Esophagus muscularis mucosa (tissue), 4 donors: ENCODE data around the gene CRYBA2. TPM values are rescaled to one million over a fixed set of nuclear protein-coding genes. Genes with fewer than 3 reads are reported as not detected.

Experiments used
- DNase-seq: peaks from one replicate; pipeline ENCODE4 v3.0.0-alpha.2; 2017; ENCODE audit errors: extremely low spot score
- H3K27ac ChIP-seq, 4 donors: fragments of 200-600 bp; sonication (generic); replicated peaks in 1 of 4; 1 replicate in 3 of 4; 2 replicates in 1 of 4; pipeline ENCODE4 v1.5.1; 2016 to 2019; ENCODE audit warnings: mild to moderate bottlenecking in 1 of 4
- H3K27me3 ChIP-seq, 4 donors: fragments of 200-600 bp; sonication (generic); one replicate each; pipeline versions ENCODE4 v1.5.1 to v1.6.0; 2016 to 2019
- H3K36me3 ChIP-seq, 4 donors: fragments of 200-600 bp; sonication (generic); one replicate each; pipeline ENCODE4 v1.5.1; 2016 to 2019
- H3K4me1 ChIP-seq, 4 donors: fragments of 200-600 bp; sonication (generic); one replicate each; pipeline ENCODE4 v1.5.1; 2016 to 2019
- H3K4me3 ChIP-seq, 4 donors: fragments of 200-600 bp; sonication (generic); 1 replicate in 2 of 4; 2 replicates in 2 of 4; pipeline ENCODE4 v1.5.1; 2016 to 2019; ENCODE audit warnings: mild to moderate bottlenecking in 4 of 4, moderate library complexity in 1 of 4
- H3K9me3 ChIP-seq, 4 donors: fragments of 200-600 bp; sonication (generic); 1 replicate in 3 of 4; 2 replicates in 1 of 4; pipeline ENCODE4 v1.5.1; 2016 to 2019
- EP300 ChIP-seq: sonication (generic); formaldehyde crosslinking; IDR thresholded peaks from one replicate; pipeline ENCODE4 v1.6.1; 2017; ENCODE audit warnings: antibody characterized with exemption
- POLR2A ChIP-seq: fragments of 450-650 bp; IDR thresholded peaks from one replicate; pipeline ENCODE4 v1.6.1; 2017; ENCODE audit warnings: antibody characterized with exemption, moderate library complexity, mild to moderate bottlenecking, low read depth
- POLR2AphosphoS5 ChIP-seq, 2 donors: sonication (generic); formaldehyde crosslinking; IDR thresholded peaks; one replicate each; pipeline ENCODE4 v1.6.1; 2017; ENCODE audit warnings: antibody characterized with exemption in 2 of 2
- WGBS: methylation state at CpG from one replicate; pipeline ENCODE4 v1.1.5; 2018; 5-methylcytosine and 5-hydroxymethylcytosine counted together
- intact Hi-C: fragments of 100-400 bp; cut with DNase I; formaldehyde crosslinking; loops from one replicate; pipeline ENCODE4 v1.15.1; 2023
- total RNA-seq, 4 donors: library from RNA; depleted of rRNA; stranded (reverse); fragments of >200 nt; gene quantifications; one replicate each; pipeline versions ENCODE4 v1.1.0 to v1.2.1, GENCODE V29; 2016
- TF ChIP-seq, protein P1 (sequence below), 3 experiments: fragments of 200-600 bp in 2 of 3; fragments of 450-650 bp in 1 of 3; sonication (generic) in 2 of 3; IDR thresholded peaks; one replicate each; pipeline ENCODE4 v1.5.1; 2017 to 2019; ENCODE audit warnings: antibody characterized with exemption in 3 of 3, mild to moderate bottlenecking in 2 of 3, moderate library complexity in 1 of 3

The CRYBA2 gene
- total RNA-seq, 4 donors from 2014 or later: not detected

DNA sequence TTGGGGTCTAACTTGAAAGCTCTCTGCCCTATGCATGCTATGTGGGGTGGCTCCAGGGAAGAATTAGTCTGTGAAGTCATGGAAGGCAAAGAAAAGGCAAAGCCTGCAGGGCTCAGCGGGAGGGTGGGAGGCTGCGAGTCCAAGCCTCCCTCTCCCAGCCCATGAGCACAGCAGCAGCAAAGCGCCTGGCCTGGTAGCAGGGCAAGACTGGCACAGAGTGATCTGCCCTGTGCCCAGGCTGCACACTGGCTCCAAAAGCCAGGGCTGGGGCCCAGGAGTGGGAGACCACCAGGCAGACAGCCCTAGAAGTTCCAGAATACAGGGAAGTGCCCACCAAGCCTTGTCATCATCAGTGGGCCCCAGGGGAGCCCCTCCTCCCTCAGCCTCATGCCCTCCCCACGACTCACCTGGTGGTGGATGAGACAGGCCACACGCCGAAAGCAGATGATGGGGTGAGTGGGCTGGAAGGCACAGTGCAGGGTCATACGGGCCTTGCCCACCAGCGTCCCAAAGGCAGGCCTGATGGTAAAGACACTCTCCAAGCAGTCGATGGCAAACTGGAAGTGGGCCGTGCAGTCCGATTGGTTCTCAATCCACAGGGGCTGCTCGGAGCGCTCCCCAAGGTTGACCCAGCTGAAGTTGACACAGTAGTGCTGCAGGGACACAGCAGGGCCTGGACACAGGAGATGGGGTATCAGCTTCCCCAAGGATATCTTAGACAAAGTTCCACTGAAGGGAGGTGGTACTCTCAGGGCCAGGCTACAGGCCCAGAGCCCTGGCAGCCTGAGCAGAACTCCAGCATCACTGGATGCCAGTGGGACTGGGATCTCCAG, 36.0 kb upstream of the CRYBA2 start:
- H3K27me3 ChIP-seq: peaks cover 0 to 65% (median 9%) of the 10 kb centered on the region in 4 donors
- H3K27ac ChIP-seq: no peak overlapping the region
- H3K9me3 ChIP-seq: no peaks in the 10 kb centered on the region
- no peak overlapping the region for H3K4me3 ChIP-seq
- TF ChIP-seq EP300 (no peak), POLR2AphosphoS5 (IDR thresholded peaks at IDR 0.05) (no peak)
- TF ChIP-seq, protein P1, sequence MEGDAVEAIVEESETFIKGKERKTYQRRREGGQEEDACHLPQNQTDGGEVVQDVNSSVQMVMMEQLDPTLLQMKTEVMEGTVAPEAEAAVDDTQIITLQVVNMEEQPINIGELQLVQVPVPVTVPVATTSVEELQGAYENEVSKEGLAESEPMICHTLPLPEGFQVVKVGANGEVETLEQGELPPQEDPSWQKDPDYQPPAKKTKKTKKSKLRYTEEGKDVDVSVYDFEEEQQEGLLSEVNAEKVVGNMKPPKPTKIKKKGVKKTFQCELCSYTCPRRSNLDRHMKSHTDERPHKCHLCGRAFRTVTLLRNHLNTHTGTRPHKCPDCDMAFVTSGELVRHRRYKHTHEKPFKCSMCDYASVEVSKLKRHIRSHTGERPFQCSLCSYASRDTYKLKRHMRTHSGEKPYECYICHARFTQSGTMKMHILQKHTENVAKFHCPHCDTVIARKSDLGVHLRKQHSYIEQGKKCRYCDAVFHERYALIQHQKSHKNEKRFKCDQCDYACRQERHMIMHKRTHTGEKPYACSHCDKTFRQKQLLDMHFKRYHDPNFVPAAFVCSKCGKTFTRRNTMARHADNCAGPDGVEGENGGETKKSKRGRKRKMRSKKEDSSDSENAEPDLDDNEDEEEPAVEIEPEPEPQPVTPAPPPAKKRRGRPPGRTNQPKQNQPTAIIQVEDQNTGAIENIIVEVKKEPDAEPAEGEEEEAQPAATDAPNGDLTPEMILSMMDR (IDR thresholded peaks at IDR 0.05): no peak
- 75% methylated on average over 8 of the region's 13 CpGs for WGBS
- H3K36me3 ChIP-seq: no peaks in the 10 kb centered on the region
- intact Hi-C loops: no loop called here
- DNase-seq: no peak
- H3K4me1 ChIP-seq: no peaks in the 10 kb centered on the region

DNA sequence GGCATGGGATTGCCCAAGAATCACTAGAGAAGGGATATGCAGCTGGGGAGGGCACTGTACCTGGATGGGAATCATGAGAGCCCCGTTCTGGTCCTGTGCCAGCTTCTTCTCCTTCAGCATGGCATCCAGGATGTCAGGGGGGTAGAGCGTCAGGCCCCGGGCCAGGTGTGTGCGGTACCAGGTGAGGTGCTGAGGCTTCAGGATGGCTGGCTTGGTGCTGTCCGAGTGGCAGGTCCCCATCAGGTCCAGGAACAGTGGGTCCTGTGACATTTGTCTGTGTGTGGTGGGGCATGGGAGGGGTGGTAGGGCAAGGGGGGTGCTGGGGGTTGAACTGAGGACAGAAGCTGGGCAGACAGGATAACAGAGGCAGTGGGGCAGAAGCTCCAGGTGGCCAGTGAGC, 34.9 kb upstream of the CRYBA2 start:
- H3K4me1 ChIP-seq: no peaks in the 10 kb centered on the region
- H3K27ac ChIP-seq: no peak overlapping the region
- H3K9me3 ChIP-seq: no peaks in the 10 kb centered on the region
- H3K36me3 ChIP-seq: no peaks in the 10 kb centered on the region
- intact Hi-C loops: no loop called here
- 66% methylated on average over 3 of the region's 5 CpGs for WGBS
- peaks cover 0 to 74% (median 9%) of the 10 kb centered on the region in 4 donors for H3K27me3 ChIP-seq
- DNase-seq: no peak
- no peak for TF ChIP-seq POLR2AphosphoS5 (IDR thresholded peaks at IDR 0.05)
- no peak for TF ChIP-seq EP300
- TF ChIP-seq POLR2A: no peak
- TF ChIP-seq, protein P1 (IDR thresholded peaks at IDR 0.05): no peak
- no peak overlapping the region for H3K4me3 ChIP-seq

DNA sequence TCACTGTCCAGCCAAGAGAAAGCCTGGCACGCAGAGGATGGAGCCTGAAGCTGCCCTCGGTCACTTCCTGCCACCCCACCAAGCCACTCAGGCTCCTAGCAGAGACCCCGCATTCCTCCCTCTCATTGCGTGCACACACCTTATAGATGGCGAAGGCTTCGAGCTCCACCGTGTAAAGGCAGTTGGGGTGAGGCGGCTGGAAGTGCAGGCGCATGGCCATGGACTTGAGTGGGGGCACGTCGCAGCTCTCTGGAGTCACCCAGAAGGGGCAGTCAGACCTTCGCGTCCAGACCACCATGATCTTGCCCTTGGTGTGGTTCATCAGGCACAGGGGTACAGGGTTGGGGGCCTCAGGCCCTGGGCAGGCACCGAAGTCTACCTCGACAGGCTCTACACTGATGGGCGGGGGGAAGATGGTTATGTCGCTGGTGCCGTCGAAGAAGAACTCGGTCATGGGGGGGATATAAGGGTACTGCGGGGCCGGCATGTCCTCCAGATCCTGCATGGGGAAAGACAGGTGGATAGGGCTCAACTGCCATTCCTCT, 34.4 kb upstream of the CRYBA2 start:
- H3K9me3 ChIP-seq: no peaks in the 10 kb centered on the region
- intact Hi-C loops: no loop called here
- no peak for DNase-seq
- no peaks in the 10 kb centered on the region for H3K4me1 ChIP-seq
- no peak overlapping the region for H3K4me3 ChIP-seq
- H3K27me3 ChIP-seq: peaks cover 0 to 69% (median 9%) of the 10 kb centered on the region in 4 donors
- H3K36me3 ChIP-seq: no peaks in the 10 kb centered on the region
- H3K27ac ChIP-seq: no peak overlapping the region
- TF ChIP-seq POLR2A: no peak
- no peak for TF ChIP-seq POLR2AphosphoS5 (IDR thresholded peaks at IDR 0.05)
- TF ChIP-seq, protein P1 (IDR thresholded peaks at IDR 0.05): no peak
- TF ChIP-seq EP300: no peak
- 88% methylated on average over 22 of the region's 22 CpGs for WGBS

DNA sequence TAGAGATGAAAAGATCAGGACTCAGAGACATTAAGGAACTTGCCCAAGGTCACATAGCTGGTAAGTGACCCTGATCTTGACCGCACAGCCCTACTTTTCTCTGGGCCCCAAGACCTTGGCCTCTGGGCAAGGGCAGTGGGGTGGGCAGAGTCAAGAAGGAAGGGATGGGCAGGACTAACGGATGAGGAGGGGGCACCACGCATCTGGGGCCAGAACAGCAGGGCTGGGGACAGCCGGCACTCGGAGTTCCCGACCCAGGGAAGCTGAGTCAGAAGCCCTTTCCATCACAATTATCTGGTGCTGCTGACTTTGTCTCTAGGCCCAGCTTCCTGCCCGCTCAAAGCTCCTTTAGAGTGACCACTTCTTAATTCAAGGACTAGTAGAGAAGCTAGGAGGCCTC, 33.7 kb upstream of the CRYBA2 start:
- Histone ChIP-seq H3K9me3 (no peaks in the 10 kb centered on the region), H3K4me1 (no peaks in the 10 kb centered on the region), H3K4me3 (no peak overlapping the region), H3K27ac (no peak overlapping the region), H3K36me3 (no peaks in the 10 kb centered on the region), H3K27me3 (peaks cover 0 to 68% (median 7%) of the 10 kb centered on the region in 4 donors)
- TF ChIP-seq, protein P1 (IDR thresholded peaks at IDR 0.05): no peak
- no peak for TF ChIP-seq EP300
- no peak for TF ChIP-seq POLR2A
- no peak for TF ChIP-seq POLR2AphosphoS5 (IDR thresholded peaks at IDR 0.05)
- DNase-seq: no peak
- WGBS: 100% methylated on average over 2 of the region's 7 CpGs
- intact Hi-C loops: no loop called here
